Vagina (tissue), 2 donors: Measurements from ENCODE around the gene MYL5.

Source experiments
- POLR2AphosphoS5 ChIP-seq, 2 donors: sonication (generic); formaldehyde crosslinking; IDR thresholded peaks; one replicate each; pipeline ENCODE4 v1.9.0; 2017; ENCODE audit warnings: antibody characterized with exemption in 2 of 2, mild to moderate bottlenecking in 2 of 2, low read depth in 1 of 2; ENCODE audit not compliant: insufficient read depth in 1 of 2
- TF ChIP-seq, protein P1 (sequence below), 3 experiments: fragments of 450-650 bp in 2 of 3; fragments of 200-600 bp in 1 of 3; sonication (generic) in 1 of 3; IDR thresholded peaks; one replicate each; pipeline ENCODE4 v1.5.1; 2017 to 2019; ENCODE audit warnings: antibody characterized with exemption in 3 of 3, mild to moderate bottlenecking in 2 of 3, moderate library complexity in 2 of 3

DNA sequence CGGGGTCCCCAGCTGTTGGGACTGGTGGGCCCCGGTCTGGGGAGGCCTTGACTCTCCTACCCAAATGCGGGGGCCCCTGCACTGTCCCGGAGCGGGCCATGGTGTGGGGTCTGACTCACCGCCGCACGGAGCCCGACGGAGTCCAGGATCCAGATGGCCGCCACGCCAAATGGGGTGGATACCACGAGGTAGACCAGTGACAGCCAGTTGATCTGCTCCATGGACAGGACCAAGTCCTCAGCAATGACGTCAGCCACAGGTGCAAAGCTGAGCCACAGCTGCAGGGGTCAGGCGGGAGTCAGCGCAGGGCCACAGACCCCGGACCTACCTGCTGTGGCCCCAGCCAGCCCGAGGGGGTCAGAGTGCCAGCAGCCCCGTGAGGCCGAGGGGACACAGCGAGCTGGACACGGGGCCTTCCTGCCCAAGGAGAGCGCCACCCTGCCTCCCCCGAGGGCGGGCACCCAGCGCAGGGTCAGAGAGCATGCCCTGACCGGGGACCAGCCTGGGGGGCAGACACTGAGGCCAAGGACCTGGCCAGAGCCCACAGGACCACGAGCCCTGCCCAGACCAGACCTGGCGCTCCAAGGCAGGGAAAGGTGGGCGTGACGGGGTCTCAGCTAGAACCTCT is 12.2 kb downstream of the MYL5 start:
- no peak for TF ChIP-seq POLR2AphosphoS5 (IDR thresholded peaks at IDR 0.05; ENCODE audit: insufficient read depth in 1 of 2, low read depth in 1 of 2)
- TF ChIP-seq, protein P1, sequence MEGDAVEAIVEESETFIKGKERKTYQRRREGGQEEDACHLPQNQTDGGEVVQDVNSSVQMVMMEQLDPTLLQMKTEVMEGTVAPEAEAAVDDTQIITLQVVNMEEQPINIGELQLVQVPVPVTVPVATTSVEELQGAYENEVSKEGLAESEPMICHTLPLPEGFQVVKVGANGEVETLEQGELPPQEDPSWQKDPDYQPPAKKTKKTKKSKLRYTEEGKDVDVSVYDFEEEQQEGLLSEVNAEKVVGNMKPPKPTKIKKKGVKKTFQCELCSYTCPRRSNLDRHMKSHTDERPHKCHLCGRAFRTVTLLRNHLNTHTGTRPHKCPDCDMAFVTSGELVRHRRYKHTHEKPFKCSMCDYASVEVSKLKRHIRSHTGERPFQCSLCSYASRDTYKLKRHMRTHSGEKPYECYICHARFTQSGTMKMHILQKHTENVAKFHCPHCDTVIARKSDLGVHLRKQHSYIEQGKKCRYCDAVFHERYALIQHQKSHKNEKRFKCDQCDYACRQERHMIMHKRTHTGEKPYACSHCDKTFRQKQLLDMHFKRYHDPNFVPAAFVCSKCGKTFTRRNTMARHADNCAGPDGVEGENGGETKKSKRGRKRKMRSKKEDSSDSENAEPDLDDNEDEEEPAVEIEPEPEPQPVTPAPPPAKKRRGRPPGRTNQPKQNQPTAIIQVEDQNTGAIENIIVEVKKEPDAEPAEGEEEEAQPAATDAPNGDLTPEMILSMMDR (IDR thresholded peaks at IDR 0.05): no peak
